Aortic smooth muscle cell (primary cell): Measurements from ENCODE around the gene DEPDC7. TPM values are rescaled to one million over a fixed set of nuclear protein-coding genes. Genes with fewer than 3 reads are reported as not detected.

Experiments used
- total RNA-seq: library from RNA; depleted of rRNA; stranded (reverse); fragments of >200 nt; gene quantifications from 2 replicates; pipeline ENCODE4 v1.2.3, GENCODE V29; 2014

DEPDC7 gene
- total RNA-seq: 3.4 and 5.8 TPM in 2 replicates

GRCh38 chr11:33015621-33016551, at the start of gene DEPDC7:
Gene DEPDC7 (plus strand): TSS chr11:33015878. CDS start chr11:33015956, 78 bp downstream.

GRCh38 chr11:33039274-33040032, 23.8 kb downstream of the DEPDC7 start, which contains the start of gene TCP11L1:
Gene TCP11L1 (plus strand): TSS chr11:33039572. CDS start chr11:33043774, 4,202 bp downstream.

Other genes starting within 250 kb of the DEPDC7 start
- not detected in 2 replicates for gene CCDC73, start 221.2 kb upstream of the DEPDC7 start, total RNA-seq
- gene PRRG4, start 186.0 kb upstream of the DEPDC7 start, total RNA-seq: 0.06 and 0.13 TPM in 2 replicates
- 14.1 and 17.9 TPM in 2 replicates for gene QSER1, start 123.1 kb upstream of the DEPDC7 start, total RNA-seq
- 19.7 and 20.9 TPM in 2 replicates for gene TCP11L1, start 23.7 kb downstream of the DEPDC7 start, total RNA-seq
- 25.6 and 26.7 TPM in 2 replicates for gene CSTF3, start 145.6 kb downstream of the DEPDC7 start, total RNA-seq
- 95.6 and 99.6 TPM in 2 replicates for gene HIPK3, start 241.5 kb downstream of the DEPDC7 start, total RNA-seq